NCI-H2196 treated with DMSO at 0.1 percent for 48 hours (cell line): ENCODE data around the gene TBX19.

Experiments used
- DNase-seq: peaks from one replicate; lab custom pipeline; 2025; ENCODE audit not compliant: unreplicated experiment; lab: John Stamatoyannopoulos, UW

Gene TBX19

DNA sequence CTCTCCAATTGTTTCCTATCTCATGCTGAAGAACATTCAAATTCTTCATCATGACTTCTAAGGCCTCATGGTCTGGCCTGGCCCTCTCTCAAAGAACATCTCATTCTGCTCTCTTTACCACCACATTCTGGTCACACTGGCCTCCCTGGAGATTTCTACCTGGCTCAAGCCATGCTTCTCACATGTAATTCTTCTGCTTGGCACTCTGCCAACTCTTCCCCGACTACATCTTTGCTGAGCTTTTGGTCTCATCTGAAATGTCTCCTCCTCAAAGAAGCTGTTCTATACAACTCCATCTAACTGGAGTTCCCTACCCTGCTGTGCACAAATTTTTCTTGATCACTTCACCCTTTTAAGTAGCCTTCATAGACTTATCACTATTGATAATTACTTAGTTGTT is 1.4 kb upstream of the TBX19 start:
- DNase-seq: no peak

DNA sequence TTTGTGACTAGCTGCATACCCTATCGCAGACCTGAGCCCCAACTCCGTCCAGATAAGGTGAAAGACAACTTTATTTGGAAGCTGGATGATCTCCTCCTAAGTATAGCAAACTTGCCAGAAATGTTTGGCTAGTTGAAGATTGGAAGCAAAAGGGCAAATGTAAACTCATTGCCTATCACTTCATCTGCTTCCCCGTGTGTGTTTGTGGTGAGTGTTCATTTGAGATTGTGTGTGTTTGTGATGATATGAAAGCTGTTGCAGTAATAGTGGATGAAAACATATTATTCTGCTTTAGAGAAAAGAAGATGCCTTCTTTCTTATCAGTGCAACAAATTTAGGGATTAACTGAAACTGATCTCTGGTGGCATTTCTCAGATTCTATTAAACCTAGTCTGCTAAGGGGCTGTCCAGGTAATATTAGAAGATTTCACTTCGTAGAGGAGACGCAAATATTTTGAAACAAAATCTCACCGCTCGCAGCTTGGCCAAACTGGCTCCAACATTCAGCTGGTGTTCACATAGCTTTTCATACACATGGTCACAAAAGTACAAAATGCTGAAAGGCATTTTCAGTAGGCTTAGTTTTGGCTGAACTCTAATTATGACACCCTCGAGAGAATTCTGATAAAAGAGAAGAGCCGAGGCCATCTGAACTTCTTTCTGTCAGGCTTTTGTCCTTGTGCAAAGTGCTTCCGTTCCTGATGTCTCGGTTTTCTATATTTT is 1.1 kb downstream of the TBX19 start:
- no peak for DNase-seq

DNA sequence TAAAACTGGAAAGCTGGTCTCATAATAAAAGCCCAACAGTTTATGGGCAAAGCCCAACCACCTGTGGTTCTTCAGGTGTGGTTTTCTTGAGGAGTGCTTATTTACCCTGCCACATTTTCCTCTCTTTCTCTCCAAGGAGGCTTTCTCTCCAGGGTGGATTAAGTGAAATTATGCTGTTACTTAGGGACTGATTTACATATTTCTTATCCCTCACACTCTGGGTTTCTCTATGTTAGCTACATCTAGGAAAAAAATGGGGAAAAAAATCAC is 4.8 kb downstream of the TBX19 start:
- DNase-seq: no peak

DNA sequence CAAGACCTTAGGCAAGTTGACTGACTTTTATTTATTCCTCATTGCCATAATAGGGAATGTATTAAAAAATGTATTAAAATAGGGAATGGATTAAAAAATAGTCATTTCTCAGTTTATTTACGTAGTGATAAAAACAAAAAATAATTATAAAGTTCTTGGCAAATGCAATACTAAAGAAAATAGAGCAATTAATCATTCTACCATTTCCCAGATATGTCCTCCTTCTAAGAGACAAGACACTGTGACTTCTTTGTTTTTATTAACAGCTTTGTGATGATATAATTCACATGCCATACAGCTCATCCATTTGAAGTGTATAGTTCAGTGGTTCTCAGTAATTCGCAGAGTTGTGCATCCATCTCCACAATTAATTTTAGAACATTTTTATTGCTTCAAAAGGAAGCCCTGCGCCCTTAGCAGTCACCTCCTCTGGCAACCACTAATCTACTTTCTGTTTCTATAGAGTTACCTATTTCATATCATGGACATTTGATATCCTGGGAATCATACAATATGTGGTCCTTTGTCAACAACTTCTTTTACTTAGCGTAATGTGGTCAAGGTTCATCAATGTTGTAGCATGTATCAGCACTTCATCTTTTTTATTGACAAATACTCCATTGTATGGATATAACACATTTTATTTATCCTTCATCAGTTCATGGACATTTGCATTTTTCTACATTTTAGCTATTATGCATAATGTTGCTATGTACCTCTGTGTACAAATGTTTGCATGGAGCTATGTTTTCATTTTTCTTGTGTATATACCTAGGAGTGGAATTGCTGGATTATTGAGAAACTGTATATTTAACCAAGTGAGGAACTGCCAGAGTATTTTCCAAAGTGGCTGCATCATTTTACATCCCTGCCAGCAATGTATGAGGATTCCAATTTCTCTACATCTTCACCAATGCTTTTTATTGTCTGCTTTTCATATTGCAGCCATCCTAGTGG is 5.6 kb downstream of the TBX19 start:
- DNase-seq: no peak

DNA sequence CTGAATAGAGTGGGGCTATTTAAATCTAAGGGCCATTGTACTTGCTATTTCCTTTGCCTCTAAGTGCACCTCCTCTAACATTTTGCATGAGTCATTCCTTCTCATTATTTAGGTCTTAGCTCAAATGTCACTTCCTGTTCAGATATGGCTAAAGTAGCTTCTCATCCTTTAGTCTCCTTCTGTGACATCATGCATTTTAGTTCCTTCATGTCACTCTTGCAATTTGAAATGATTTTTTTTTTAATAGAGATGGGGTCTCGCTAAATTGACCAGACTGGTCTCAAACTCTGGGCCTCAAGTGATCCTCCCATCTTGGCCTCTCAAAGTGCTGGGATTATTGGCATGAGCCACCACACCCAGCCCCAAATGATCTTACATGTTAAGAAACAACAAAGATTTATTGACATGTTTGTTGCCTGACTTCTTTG is 6.6 kb downstream of the TBX19 start:
- DNase-seq: no peak

DNA sequence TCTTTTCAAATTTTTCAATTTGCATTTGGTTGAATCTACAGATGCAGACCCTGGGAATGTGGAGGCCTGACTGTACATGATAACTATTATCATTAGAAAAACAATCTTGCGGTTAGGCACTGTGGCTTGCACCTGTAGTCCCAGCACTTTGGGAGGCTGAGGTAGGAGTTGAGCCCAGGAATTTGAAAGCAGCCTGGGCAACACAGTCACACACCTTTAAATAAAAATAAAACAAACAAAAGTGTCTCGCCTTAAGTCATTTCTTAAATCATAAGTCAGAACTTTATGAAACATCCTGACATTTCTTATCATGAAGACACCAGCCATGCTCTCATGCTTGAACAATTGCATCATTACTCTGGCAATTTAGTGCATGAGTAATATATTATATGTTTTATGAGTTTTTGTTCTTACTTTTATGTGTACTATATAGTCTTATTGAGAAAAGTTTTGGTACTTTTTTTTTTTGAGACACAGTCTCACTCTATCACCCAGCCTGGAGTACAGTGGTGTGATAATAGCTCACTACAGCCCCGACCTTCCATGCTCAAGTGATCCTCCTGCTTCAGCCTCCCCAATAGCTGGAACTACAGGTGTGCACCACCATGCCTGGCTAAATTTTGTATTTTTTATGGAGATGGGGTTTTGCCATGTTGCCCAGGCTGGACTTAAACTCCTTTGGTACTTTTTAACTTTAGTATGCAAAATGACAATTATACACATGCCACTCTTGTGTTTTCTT is 7.8 kb downstream of the TBX19 start:
- DNase-seq: no peak

DNA sequence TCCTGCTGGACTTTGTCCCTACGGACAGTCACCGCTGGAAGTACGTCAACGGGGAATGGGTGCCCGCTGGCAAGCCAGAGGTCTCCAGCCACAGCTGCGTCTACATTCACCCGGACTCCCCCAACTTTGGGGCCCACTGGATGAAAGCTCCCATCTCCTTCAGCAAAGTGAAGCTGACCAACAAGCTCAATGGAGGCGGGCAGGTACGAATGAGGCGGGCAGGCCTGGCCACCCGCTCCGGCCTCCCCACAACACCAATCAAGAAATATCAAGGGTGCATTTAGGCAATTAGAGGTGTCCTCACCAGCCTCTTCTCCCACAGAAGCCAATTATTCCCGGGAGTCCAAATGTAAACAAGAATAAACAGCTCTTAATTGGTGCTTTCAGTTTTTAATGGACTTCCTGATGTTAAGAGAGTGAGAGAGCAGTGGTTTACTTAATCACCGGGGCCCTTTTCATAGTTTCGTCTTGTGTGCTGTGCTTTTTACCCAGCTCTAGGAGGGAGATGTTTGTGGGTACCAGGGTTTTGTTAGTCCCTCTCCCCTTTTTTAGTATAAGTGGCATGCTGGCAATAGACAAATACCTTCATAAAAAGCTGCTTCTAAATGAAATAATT is 10.7 kb downstream of the TBX19 start:
- DNase-seq: no peak

DNA sequence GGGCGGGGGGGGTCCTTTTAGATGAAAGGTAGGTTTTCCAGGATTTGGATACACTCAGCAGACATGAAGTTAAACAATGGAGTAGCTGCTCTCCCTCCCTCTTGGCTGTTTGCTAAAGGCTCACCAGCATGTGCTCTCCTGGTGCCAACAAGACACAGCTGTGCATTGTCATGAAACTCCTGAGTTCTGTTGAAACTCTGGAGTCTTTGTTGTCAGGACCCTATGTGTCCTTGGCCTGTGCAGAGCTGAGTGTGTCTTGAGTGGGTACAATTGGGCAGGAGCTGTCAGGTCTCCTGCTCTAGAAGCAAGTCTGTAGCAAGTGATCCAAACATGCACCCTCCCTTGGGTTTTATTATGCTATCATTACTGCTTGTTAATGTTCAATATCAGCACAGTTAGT is 12.7 kb downstream of the TBX19 start:
- DNase-seq: no peak

DNA sequence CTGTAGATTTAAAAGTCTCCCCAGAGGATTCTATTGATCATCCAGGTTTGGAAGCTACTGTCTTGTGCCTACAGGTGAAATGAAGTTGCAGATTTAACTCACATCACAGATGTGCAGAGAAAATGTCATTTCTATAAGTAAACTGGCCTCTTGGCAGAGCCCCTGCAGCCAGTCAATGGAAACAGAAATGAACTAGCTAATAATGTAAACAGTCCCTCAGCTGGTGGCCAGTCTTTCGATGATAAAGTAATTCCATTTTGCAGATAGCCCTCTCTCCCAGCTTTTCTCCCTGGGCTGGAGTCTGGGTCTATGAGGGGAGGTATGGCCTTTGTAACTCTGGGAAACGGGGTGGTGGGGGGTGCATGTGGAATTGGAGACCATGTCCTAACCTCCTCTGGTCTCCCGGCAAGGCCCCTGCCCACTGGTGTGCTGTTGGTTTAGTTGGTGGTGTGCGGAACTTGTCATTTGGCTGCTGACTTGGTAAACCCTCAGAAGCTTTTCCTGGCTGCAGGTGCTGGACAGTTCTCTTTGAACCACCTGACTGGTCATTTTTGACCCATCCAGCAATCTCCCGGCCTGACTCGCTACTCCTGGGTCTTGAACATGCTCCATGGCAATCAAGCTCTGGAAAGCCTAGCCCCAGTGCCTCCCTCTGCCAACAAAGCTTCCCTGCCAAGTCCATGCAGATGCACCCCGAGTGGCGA is 14.9 kb downstream of the TBX19 start:
- no peak for DNase-seq

DNA sequence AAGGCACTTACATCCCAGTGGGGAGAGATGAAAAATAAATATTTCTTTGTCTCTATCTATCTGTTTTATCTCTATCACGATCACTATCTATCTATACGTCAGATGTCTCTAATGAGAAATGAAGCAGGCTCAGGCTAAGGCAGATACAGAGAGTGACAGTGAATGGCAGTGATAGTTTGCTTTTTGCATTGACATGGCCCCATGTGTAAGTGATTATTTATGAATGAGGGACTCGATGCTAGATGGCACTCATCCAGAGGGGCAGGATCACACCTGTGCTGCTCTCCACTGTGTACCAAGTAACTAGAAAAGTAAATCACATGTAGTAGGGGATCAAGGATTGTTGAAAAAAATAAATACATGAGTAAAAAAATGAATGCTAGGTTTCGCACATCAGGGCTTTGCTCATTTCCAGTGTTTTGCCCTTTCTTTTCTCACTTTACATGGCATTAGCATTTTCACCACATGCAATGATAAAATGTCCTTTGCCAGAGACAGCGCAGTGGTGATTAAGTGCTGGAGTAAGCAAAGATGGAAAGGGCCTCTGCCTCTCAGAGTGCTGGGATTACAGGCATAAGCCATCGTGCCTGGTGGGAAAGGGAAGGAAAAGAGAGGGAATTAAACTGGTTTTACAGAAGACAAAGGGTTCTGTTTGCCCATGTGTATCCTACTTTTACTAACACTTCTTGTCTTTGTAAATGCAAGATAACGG is 16.5 kb downstream of the TBX19 start:
- no peak for DNase-seq

DNA sequence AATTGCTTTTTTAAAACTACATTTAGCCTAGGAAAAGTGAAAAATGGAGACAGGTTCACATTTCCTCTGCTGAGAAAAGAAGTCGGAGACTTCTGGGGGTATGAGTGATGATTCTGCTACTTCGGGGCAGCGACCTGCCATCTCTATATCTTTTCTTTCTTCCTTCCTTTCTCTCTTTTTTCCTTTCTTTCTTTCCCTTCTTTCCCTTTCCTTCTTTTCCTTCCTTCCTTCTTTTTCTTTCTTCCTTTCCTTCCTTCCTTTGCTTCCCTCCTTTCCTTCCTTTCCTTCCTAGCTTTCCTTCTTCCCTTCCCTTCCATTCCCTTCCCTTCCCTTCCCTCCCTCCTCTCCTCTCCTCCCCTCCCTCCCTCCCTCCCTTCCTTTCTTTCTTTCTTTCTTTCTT is 17.8 kb downstream of the TBX19 start:
- no peak for DNase-seq

DNA sequence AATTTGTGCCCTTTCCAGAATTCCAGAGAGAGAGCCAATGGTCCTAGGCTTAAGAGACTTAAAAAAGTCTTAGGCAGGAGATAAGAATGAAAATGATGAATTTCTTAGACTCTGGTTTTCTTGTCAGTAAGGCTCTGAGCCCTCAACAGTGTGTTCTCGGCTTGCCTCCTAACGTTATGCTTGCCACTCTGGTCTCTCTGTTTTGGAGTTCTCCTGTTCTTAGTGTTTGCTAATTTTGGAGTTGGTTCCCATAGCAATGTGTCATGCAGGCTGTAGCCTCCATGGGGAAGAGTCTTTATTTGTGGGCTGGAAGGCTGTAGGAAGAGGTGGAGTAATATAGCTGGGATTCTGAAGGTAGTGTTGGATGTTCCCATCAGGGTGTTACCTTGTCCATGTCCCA is 19.9 kb downstream of the TBX19 start:
- DNase-seq: no peak

DNA sequence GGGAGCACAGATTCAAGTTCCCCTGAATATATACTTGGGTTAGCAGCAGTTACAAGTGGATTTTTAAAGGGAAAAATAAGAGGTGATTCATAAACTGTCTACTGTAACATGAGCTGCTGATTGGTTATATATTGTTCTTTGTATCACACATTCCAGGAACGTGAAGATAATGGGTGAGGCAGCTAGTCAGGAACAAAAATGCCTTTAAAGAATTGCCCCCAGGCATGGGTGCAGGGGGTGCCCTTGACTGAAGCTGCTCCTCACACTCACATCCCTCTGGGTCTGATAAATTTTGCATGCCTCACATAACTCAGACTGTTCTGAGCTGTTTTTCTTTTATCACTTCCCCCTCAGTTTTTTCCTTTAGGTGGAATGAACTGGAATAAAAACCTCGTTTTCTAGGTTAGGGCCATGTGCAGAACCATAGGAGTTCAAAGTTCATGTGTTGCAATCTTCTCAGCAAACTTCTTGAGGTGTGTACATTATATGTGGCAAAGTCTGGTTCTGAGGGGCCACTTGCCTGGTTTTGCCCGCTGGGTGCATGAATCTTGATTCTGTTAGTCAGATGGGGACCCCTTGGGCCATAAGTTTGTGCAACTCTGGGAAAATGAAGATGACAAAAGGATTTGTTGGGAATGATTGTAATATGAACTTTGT is 21.1 kb downstream of the TBX19 start:
- no peak for DNase-seq

DNA sequence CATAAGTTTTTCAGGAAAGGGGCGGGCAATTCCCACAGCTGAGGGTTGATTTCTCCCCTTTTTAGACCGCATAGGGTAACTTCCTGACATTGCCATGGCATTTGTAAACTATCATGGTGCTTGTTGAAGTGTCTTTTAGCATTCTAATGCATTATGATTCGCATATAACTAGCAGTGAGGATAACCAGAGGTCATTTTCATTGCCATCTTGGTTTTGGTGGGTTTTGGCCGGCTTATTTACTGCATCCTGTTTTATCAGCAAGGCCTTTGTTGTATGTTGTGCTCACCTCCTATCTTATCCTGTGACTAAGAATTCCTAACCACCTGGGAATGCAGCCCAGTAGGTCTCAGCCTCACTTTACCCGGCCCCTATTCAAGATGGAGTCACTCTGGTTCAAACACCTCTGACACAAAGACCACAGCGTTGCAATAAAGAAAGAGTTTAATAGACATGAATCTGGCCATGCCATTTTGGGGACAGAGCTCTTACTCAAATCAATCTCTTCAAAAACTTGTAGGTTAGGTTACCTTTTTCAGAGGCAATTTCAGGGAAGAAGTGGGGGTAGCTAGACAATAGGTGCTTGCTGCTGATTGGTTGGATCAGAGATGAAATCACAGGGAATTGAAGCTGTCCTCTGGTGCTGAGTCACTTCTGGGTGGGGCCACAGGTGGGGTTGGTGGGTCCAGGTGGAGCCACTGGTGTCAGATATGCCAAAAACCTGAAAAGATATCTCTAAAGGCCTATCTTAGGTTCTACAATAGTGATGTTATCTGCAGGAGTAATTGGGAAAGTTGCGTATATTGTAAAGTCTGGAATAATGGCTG is 23.3 kb downstream of the TBX19 start:
- DNase-seq: no peak

DNA sequence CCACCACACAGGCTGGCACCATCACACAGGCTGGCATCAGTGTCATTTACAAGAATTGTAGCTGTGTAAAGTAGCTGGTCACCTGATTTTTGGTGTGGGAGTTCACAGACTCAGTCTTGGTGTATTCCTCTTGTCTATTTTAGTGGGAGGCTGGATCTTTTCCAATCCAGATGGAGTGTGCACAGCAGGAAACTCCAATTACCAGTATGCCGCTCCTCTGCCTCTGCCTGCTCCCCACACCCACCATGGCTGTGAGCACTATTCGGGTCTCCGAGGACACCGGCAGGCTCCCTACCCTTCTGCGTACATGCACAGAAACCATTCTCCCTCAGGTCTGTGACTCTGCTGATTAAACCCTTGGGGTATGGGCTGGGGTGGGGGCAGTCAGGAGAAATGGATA is 24.2 kb downstream of the TBX19 start:
- no peak for DNase-seq

DNA sequence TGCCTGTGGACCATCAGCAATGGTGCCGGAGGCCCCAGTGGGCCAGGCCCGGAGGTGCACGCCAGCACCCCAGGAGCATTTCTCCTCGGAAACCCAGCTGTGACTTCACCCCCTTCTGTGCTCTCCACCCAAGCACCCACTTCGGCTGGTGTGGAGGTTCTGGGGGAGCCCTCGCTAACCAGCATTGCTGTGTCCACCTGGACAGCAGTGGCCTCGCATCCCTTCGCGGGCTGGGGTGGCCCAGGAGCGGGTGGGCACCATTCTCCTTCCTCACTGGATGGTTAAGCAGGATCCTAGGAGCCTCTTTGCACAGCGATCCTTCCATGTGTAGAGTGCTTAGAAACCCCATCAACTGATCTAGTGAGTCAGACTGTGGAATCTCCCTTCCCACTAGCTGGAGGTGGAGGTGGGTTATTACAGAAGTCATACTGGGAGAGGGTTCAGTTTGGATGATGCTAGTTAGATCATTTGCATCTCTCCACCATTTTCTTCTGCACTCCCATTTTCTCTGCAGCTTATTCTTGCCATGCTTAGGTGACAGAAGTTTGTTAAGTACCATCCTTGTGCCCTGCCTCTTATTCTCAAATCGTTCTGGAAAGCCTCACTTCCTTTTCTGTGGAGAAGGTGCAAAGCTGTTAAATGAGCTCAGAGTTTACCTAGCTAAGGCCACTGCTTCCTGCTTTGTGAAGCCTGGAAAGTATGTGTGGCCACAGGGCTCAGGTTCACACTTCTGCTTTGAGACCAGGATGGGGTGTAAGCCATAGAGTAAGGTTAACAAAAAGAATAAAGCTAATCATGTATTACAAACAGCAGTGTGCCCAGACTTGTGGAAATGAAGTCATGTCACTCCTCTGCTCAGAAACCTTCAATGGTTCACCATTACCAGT is 32.3 kb downstream of the TBX19 start:
- DNase-seq: no peak

DNA sequence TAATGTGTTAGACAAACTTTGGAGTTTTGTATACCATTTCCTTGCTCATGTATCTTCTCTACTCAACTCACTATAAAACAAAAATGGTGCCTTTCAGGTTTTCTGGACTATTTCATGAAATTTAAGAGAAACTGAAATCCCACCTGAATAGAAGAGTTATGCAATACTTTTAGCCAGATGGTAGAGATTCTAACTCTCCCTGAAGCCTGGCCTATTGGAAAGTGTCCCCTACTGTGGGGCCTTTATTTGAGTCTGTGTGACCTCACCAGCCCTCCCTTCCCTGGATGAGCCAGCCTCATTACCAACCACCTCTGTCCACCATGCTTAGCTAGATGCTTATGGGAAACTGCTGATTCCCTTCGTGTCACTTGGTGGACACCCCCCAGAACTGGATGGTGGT is 35.5 kb downstream of the TBX19 start:
- no peak for DNase-seq

DNA sequence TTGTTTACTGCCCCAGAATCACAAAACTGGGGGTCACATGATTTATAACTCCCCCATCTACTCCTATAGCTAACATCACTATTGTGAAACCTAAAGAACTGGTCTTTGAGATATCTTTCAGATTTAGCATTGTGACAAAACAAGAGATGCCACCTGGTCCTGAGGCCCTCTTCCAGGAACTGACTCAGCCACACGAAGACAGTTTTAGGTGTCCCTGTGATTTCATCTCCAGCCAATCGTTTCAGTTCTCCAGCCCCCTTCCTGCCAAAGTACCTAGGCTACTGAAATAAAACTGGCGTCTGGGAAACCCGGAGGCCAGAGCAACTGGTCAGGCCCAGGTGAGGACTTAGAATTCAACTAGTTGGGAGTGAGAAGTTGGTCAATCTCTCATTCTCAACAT is 36.6 kb downstream of the TBX19 start:
- no peak for DNase-seq
